Left renal cortex interstitium (tissue), 4 donors: ENCODE measurements around the gene SH3GL2. TPM values are rescaled to one million over a fixed set of nuclear protein-coding genes. Genes with fewer than 3 reads are reported as not detected.

Experiments used
- DNase-seq, 4 donors: peaks; one replicate each; pipeline ENCODE4 v3.0.0-alpha.2; 2013; ENCODE audit warnings: low read depth in 4 of 4, low spot score in 2 of 4, missing footprints in 1 of 4
- polyA plus RNA-seq, 4 donors: library from polyadenylated mRNA; unstranded; fragments of 120-200 nt; gene quantifications; one replicate each; pipeline ENCODE4 v1.2.1, GENCODE V29; 2013; ENCODE audit not compliant: insufficient read length in 4 of 4

SH3GL2 gene
- polyA plus RNA-seq, 4 donors = 4.0 to 6.3 (median 4.3) TPM

DNA sequence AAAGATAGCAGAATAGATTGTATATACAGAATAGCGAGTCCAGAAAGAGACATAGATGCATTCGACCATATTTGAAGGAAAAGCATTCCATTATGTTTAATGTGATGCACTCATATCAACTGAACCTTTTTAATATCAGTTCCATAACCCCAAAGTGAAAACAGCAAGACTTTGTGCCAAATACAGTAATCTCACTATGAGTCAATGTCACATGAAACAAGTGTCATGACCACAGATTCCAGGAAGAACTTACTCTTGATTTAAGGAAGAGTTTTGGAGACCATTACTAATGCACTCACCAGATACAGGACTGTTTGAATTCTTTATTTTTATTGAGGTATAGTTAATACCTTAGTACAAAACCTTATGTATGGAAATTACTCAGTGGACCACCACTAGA is 220.5 kb downstream of the SH3GL2 start:
- DNase-seq = no peak

DNA sequence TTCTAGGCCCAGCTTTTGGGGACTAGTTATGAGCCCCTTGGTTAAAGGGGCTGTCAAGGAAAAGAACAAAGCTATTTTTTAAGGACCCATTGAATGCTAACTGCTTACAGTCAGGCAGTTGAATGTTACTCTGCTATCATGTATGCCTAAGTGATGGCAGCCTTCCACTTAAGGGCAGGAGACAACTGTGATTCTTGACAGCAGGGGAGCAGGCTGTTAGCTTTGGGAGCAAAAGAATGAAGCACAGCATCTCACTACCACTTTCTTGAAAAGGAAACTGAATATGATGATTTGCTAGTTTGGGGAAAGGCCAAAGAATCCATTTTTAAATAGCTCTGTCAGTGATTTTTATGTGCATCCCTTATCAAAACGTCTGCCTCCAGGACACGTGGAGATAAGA is 221.6 kb downstream of the SH3GL2 start:
- no peak for DNase-seq

DNA sequence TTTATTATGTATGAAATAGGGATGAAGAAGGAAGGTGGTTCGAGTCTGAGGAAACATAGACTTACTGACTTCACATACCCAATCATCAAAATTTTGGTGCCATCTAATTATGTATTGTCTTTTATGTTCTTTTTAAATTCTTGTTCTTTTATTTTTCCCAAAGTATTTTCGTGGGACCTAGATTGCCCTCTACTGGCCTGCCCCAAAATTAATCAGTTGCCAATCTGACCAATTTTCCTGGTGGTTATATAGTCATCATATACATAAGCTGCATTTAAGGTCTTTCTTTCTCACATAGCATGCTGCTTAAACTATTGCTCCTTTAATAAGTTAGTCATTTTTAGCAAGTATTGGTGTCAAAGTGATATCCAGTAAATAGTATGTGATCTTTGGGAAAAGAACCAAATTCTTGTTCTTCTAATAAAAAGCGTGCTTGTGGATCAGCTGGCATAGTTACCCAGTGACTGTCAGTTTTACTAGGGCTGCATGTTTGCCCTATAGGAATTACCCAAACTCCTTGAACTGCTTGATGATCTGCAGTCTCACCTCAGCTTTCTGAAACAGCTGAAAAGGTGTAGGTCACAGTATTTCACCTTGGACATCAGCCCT is 223.5 kb downstream of the SH3GL2 start:
- no peak for DNase-seq

DNA sequence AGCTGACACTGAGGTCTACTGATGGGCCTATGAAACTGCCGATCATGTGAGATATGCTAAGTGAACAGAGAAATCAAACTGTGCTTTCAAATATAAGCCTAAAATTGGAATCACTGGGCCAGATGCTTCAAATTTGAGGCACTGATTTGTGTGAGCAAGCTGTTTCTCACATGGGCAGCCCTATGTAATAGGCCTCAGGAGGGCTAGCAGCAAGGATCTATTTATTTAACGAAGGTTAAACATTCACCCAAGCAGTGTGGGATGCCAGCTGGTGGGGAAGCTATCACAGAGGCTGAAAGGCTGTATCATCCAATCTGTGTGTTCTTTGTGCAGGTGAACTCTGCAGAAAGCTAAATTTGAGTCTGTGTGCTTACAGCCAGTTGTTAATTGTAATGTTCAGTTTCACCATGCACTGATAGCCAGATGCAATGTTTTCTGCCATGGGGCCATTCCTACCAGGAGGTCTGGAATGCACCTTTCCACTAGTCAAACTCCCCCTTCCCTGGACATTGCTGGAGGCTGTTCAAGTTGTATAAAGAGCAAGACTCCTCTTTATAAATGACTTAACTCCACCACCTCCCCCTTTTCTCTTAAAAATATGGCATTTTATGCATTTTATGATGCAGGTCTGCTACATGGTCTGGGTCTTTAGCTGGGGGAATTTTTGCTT is 228.9 kb downstream of the SH3GL2 start:
- DNase-seq = no peak

DNA sequence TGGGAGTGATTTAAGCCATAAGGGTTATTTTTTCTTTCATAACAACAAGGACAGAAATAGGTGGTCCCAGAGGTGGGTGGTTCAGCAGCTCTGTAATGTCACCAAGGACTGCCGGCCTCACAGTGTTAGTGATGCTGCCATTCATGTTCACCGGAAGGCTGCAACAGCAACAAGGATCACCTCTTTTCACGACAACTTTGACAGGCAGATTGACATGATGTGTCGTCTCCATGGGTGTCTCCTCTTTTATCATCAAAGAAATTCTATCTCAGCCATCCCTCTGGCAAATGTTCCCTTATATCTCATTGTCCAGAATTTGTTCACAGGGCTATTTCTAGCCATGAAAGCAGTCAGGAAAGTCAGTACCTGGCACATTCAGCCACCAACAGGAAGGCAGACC is 231.5 kb downstream of the SH3GL2 start:
- no peak for DNase-seq

DNA sequence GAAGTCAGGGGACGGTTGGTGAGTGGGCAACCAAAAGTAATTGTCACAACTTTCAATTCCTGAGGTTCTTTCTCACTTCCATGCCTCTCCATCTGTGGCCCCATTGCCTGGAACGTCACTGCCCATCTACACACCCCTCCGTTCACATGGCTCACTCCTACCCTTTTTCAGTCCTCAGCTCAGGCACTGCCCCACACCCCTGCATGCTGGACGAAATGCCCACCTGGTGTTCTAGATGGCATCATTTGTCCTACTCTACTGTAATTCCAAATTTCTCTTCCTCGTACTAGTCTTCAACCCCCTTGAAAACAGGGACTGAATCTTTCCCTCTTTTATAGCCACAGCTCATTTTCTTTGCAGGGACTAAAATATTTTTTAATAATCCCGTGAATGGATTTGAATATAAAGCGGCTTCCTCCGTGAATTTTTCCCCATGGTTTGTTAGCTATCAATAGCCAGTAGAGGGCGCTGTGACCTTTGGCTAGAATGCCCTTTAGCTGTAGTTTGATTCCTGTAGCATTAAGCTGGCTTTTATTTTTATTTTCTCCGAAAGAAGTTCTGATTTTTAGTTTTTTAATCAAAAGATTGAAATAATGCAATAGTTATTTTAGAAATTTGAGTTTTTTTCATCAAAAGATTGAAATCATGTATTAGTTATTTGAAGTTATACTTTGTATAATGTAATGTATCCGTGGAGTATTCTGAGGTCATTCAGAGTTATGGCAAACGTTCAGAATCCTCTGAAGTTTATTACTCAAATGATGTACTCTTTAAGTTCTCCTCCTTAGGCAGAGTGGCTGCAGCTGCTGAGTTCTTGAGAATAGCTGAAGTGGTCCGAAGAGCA is 232.1 kb downstream of the SH3GL2 start:
- DNase-seq = peak; percentile 37 to 77 (median 48)

DNA sequence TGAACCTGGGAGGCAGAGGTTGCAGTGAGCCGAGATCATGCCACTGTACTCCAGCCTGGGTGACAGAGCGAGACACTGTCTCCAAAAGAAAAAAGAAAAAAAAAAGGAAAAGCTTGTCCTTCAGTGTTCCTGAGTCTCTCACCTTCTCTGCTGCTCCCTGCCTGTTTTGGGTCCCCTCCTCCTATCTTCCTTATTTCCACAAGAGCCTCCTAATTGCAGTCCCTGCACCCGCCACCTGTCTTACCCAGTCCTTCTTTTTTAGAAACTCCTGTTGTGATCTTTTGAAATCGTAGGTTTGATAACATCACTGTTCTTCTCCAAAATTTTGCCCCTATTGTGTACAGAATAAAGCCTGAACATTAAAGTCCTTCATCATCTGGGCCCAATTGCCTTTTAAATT is 234.9 kb downstream of the SH3GL2 start:
- no peak for DNase-seq

DNA sequence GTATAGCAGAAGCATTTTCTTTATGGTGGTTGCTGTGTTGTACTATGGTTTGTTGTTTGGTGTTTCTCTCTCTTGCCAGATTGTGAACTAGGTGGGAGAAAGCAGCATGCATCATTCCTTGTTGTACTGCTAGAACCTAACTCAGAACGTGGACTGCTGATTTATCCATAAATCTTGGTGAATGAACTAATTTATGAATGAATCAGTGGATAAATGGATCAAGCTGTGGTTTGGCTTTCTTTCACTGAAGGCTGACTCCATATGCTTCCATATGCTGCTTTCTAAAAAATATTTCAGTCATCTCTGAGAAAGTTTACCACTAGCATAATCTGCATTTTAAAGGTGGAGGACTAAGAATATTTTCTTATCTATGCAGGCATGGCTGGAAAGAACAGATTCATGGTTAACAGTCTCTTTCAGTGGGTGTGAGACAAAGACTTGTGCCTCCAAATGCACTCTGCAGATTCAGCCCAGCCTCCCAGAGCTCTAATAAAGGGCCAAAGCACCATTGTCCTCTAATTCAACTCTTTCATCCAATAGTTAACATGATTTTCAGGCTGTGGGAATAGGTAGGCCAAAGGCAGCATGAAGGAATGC is 237.7 kb downstream of the SH3GL2 start:
- no peak for DNase-seq

DNA sequence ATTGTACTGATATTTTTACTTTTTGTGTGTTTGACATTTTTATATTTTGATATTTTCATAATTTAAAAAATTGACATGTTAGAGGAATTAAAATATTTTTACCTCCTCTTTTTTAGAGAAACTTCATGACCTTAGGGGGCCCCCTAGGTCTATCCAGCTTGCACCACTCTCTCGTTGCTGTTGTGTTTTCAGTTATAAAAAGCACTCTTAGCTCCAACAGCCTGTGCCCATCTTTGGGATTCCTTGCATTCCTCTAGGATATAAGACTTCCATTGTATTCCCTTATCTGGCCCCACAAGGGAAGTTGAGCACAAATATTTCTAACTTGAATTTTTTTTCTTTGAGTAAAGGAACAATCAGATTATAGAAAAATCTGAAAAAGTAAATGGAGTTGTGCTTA is 245.3 kb downstream of the SH3GL2 start:
- DNase-seq = no peak

DNA sequence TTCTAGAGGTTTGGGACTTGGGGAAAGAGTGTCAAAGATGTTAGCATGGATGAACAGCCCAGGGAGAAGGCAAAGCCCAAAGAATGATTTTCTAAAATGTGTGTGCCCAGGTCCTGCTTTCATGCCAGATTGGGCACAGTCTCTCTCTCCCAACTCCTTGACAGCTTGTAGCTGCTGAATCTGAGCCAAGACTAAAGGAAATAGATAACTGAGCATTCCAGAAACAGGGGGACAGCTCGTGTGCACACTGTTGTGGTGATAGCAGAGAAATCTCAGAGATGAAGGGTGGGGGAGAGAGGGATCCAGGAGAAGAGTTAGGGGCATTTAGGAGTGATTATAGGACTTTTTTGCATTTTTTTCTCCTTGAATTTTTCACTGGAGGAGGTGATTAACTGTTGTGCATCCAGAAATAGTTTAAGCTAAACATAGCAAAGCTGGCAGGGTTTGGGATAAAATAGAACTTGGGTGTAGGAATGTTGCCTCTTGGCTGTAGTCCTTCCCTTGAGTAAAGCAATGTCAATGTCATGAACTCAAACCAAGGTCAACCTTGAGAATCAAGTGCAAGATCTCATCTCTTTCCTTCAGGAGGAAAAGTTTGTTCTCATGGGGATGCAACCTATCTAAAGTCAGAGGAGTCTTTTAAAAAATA is 245.9 kb downstream of the SH3GL2 start:
- DNase-seq = no peak

DNA sequence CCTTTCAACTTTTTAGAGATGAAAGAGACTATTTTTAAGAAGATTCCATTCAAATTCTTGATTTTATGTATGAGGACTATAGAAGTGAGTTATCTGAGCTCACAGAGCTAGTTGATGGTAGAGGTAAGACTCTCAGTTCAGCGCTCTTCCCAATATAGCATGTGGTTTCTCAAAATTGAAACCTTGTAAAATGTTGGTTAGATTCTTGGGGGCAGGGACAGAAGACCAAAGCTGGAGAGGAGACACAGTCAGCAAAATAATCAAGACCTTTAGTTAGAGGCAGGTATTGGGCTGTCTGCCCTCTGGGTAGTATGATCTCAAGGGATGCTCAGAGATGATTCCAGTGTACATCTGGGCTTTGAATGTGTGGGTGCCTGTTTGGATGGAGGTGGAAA is 246.4 kb downstream of the SH3GL2 start:
- DNase-seq = no peak

DNA sequence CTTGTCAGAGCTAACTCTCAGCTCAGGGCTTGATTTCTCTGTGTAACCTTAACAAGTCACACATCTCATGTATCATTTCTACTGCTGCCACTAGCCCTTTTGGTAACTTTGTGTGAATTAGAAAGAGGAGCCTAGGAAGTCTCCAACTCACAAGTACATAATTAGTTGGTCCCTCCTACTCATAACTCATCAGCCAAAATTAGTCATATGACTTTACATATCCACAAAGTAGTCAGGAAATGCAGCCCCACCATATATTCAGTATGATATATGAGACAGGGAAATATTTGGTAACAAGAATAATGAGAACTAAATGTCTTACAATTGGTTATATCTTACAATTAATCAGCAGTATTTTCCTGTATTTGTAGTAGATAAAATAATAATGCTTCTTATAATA is 250.2 kb downstream of the SH3GL2 start:
- DNase-seq = no peak

DNA sequence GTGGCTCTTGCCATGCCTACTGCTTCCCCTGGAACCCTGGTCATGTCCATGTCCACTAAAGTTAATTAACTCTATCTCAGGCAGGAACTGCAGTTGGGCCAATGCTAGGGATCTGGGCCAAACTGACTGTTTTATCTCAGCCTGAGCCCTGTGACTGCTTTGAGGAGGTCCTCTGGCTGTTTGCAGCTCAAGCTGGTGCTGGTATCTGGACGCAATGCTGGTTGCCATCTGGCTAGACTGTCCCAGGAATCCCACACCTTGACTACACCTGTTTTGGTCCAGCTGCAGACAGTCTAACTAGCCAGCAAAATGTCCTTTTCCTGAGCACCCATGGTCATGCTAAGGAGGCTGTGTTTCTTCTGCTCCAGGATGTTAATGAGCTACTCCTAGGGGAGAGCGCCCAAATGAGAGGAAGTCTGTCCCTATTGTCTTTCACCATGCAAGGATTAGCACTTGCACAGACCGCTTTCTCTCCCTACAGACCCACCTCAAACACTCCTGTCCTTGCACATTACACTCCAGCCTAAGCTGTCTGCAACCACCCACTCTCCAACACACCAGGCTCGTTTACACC is 251.0 kb downstream of the SH3GL2 start:
- DNase-seq = no peak

DNA sequence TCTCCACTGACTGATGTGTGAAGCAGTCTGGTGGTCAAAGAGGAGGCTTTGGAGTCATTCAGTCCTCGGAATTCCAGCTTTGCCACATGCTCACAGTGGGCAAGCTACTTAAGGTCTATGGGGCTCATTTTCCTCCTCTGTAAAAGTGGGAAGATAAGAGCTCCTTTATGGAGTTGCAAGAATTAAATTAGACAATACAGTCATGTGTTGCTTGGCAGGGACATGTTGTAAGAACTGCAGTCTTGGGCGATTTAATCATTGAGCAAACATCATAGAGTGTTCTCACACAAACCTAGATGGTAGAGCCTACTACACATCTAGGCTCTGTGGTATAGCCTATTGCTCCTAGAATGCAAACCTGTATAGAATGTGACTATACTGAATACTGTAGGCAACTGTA is 253.9 kb downstream of the SH3GL2 start:
- DNase-seq = no peak

DNA sequence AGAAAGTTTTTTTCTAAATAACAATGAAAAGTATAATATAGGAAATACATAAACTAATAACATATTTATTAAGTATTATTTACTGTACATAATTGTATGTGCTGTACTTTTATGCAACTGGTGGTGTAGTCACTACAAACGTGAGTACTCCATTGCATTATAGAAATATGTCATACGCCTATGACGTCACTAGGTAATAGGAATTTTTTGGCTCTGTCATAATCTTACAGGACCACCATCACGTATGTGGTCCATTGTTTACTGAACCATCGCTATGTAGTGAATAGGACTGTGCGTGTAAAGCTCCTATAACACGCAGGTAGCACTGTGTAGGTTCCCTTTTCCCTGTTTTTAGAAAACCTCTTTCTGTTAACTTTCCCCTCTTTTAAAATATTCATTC is 255.0 kb downstream of the SH3GL2 start:
- DNase-seq = no peak

DNA sequence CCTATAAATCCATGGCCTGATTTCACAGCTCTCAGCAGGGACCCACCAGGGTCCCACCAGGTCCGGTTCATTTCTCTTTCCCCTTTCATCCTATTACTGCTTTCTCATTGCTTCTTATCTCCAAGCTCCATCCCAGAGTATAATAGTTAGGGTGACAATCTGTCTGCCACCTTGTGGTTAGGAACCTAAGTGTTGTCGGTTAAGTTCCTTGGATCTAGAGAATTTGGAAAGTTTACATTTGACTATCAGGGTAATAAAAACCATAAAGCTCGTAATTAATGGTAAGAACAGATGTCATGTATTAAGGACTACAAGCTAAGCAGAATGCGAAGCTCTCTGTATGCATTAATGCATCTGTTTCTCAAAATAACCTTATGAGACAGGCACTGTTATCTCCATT is 259.1 kb downstream of the SH3GL2 start:
- DNase-seq = no peak

DNA sequence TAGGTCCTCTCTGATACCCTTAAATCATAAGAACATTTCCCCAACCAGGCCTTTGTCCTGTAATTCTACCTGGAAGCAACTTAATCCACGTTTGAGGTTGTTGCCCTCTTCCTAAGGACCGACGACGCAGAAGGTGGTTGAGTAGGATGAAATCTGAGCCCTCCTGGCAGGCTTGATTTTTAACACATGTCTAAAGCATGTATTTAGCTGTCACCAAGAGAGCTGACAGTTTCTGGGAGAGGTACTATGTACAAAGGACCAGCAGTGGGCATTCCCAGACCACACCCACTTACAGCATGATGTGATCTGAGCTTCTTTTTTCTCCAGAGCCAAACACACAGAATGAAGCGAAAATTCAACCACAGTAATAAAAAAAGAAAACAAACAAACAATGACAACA is 260.9 kb downstream of the SH3GL2 start:
- DNase-seq = no peak

DNA sequence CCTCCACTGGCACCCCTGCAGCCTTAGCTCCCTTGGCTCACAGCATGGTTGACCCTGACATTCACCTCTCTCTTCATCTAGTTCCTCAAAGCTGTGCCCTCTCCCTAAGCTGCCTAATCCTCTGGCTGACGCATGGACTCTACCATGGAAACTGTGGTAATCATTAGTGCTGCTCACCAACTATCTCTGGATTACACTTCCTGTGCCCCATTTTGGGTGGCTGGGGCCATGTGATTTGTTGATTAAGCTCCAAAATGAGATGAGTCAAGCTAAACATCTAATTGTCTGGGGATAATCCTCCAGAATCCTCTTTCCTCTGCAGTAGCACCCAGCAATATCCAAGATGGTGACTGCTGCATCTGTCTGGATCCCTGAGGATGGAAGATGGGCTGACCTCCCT is 264.4 kb downstream of the SH3GL2 start:
- DNase-seq = no peak
